Keratinocyte (primary cell): ENCODE data around the gene NOL12. TPM values are rescaled to one million over a fixed set of nuclear protein-coding genes. Genes with fewer than 3 reads are reported as not detected.

Experiments
- DNase-seq: peaks from one replicate; pipeline ENCODE4 v3.0.0-alpha.2; 2011; ENCODE audit warnings: low read depth, missing footprints, low spot score
- FAIRE-seq: peaks from 2 replicates; lab custom pipeline; 2011; peaks lifted over from hg19 to GRCh38; lab: Jason Lieb, UNC
- H2AFZ ChIP-seq: 2 replicates; pipeline ENCODE4 v1.6.0; 2012; ENCODE audit warnings: low read length, control low read depth, inconsistent platforms; ENCODE audit not compliant: control insufficient read depth
- H3K27ac ChIP-seq: 2 replicates; pipeline ENCODE4 v1.5.1; 2011; ENCODE audit warnings: low read length; ENCODE audit not compliant: control insufficient read depth, insufficient read depth
- H3K27me3 ChIP-seq: 3 replicates; pipeline ENCODE4 v1.6.0; 2011; ENCODE audit warnings: low read length; ENCODE audit not compliant: control insufficient read depth, insufficient read depth; ENCODE audit errors: extremely low read depth
- H3K36me3 ChIP-seq, 2 experiments: 2 replicates in 1 of 2; 3 replicates in 1 of 2; pipeline ENCODE4 v1.5.1; 2011; ENCODE audit warnings: low read length in 2 of 2, mild to moderate bottlenecking in 1 of 2; ENCODE audit not compliant: control insufficient read depth in 2 of 2, insufficient read depth in 2 of 2; ENCODE audit errors: extremely low read depth in 1 of 2
- H3K4me1 ChIP-seq: 3 replicates; pipeline ENCODE4 v1.5.1; 2011; ENCODE audit warnings: low read length; ENCODE audit not compliant: control insufficient read depth, insufficient read depth; ENCODE audit errors: extremely low read depth
- H3K4me2 ChIP-seq: 3 replicates; pipeline ENCODE4 v1.6.0; 2011; ENCODE audit warnings: low read depth, low read length; ENCODE audit not compliant: control insufficient read depth, insufficient read depth; ENCODE audit errors: extremely low read depth
- H3K4me3 ChIP-seq, 3 experiments: fragments of 200-600 bp in 1 of 3; sonication (generic) in 1 of 3; 2 replicates in 2 of 3; 3 replicates in 1 of 3; pipeline ENCODE4 v1.5.1; 2011 to 2016; ENCODE audit warnings: low read length in 3 of 3, mild to moderate bottlenecking in 3 of 3, control low read depth in 2 of 3, inconsistent platforms in 1 of 3, low read depth in 1 of 3, mixed read lengths in 1 of 3, mixed run types in 1 of 3, moderate library complexity in 1 of 3; ENCODE audit not compliant: control insufficient read depth in 2 of 3, insufficient read depth in 2 of 3; ENCODE audit errors: extremely low read depth in 1 of 3
- H3K79me2 ChIP-seq: 2 replicates; pipeline ENCODE4 v1.6.0; 2012; ENCODE audit warnings: low read length; ENCODE audit not compliant: control insufficient read depth, insufficient read depth
- H3K9ac ChIP-seq: 3 replicates; pipeline ENCODE4 v1.6.0; 2011; ENCODE audit warnings: low read length; ENCODE audit not compliant: control insufficient read depth, insufficient read depth; ENCODE audit errors: extremely low read depth
- H3K9me1 ChIP-seq: 3 replicates; pipeline ENCODE4 v1.6.0; 2011; ENCODE audit warnings: low read length; ENCODE audit not compliant: control insufficient read depth, insufficient read depth; ENCODE audit errors: extremely low read depth
- H3K9me3 ChIP-seq: 2 replicates; pipeline ENCODE4 v1.5.1; 2012; ENCODE audit warnings: low read depth, low read length; ENCODE audit not compliant: control insufficient read depth
- H4K20me1 ChIP-seq: 3 replicates; pipeline ENCODE4 v1.6.0; 2011; ENCODE audit warnings: low read length; ENCODE audit not compliant: control insufficient read depth, insufficient read depth; ENCODE audit errors: extremely low read depth
- CTCF ChIP-seq, 3 experiments: IDR thresholded peaks in 1 of 3; conservative IDR thresholded peaks in 1 of 3; optimal IDR thresholded peaks in 1 of 3; 2 replicates in 2 of 3; 3 replicates in 1 of 3; pipeline versions ENCODE3 to v1.5.1; 2011; ENCODE audit warnings: low read length in 3 of 3, mild to moderate bottlenecking in 3 of 3, moderate library complexity in 2 of 3, control low read depth in 1 of 3, inconsistent platforms in 1 of 3; ENCODE audit not compliant: insufficient read depth in 2 of 3; ENCODE audit errors: extremely low read depth in 1 of 3
- EZH2 ChIP-seq: IDR thresholded peaks from one replicate; pipeline ENCODE4 v1.6.1; 2012; ENCODE audit warnings: inconsistent platforms, mild to moderate bottlenecking, low read length, moderate library complexity
- dilution Hi-C: fragments of 300-500 bp; cut with MboI; formaldehyde crosslinking; loops from one replicate; pipeline ENCODE4 v1.7.0; 2020; ENCODE audit warnings: low sequenced_read_pairs; ENCODE audit not compliant: extremely low pct_ligation_motif_present
- polyA plus RNA-seq, 5 experiments: library from polyadenylated mRNA; depleted of rRNA in 3 of 5; stranded (reverse) in 3 of 5; stranded (forward) in 1 of 5; unstranded in 1 of 5; fragments of >200 nt; gene quantifications; 1 replicate in 1 of 5; 2 replicates in 3 of 5; 3 replicates in 1 of 5; pipeline versions ENCODE4 v1.2.1 to v1.2.3, GENCODE V29; 2011 to 2012; ENCODE audit warnings: missing spikeins in 2 of 5, low read depth in 1 of 5, low replicate concordance in 1 of 5

The NOL12 gene
- polyA plus RNA-seq, 1 donor (not counting 4 experiments of a cell fraction or from before 2014, with no cell fraction given), result 23.8 TPM

- Histone ChIP-seq H3K4me1 (peaks cover 27% of the 10 kb centered on the region), H3K36me3 (peaks cover 0 to 4% of the 10 kb centered on the region in 2 experiments), H3K27me3 (no peaks in the 10 kb centered on the region), H3K9me3 (no peaks in the 10 kb centered on the region), H3K4me3 (no peak overlapping the region), H3K79me2 (peaks cover 12% of the 10 kb centered on the region), H4K20me1 (peaks cover 7% of the 10 kb centered on the region), H3K9ac (no peak overlapping the region), H3K4me2 (no peak overlapping the region), H2AFZ (no peak overlapping the region), H3K9me1 (no peaks in the 10 kb centered on the region), H3K27ac (no peak overlapping the region)
- FAIRE-seq (no peak), DNase-seq (no peak)
- dilution Hi-C loops, result no loop called here
- TF ChIP-seq CTCF (optimal IDR thresholded peaks at IDR 0.05 in 1 of 3, IDR thresholded peaks at IDR 0.05 in 1 of 3, conservative IDR thresholded peaks at IDR 0.05 in 1 of 3; ENCODE audit: extremely low read depth in 1 of 3, insufficient read depth in 2 of 3, low read length in 3 of 3) (no peak), EZH2 (no peak)
These were observed 5.1 kb upstream of the NOL12 start for GRCh38 chr22:37681001-37681424.

- H2AFZ ChIP-seq, result no peak overlapping the region
- no peak for DNase-seq
- H3K9me3 ChIP-seq, result no peaks in the 10 kb centered on the region
- H3K27ac ChIP-seq, result no peak overlapping the region
- no peak overlapping the region for H3K9ac ChIP-seq
- TF ChIP-seq CTCF (optimal IDR thresholded peaks at IDR 0.05 in 1 of 3, IDR thresholded peaks at IDR 0.05 in 1 of 3, conservative IDR thresholded peaks at IDR 0.05 in 1 of 3; ENCODE audit: extremely low read depth in 1 of 3, insufficient read depth in 2 of 3, low read length in 3 of 3), result peak; percentile 94 to 98 (median 95)
- no peak for TF ChIP-seq EZH2
- H3K9me1 ChIP-seq, result no peaks in the 10 kb centered on the region
- dilution Hi-C loops, result no loop called here
- H3K79me2 ChIP-seq, result peaks cover 10% of the 10 kb centered on the region
- H3K4me3 ChIP-seq, result no peak overlapping the region
- peak; percentile 73 for FAIRE-seq
- H4K20me1 ChIP-seq, result peaks cover 7% of the 10 kb centered on the region
- H3K4me2 ChIP-seq, result no peak overlapping the region
- peaks cover 0 to 4% of the 10 kb centered on the region in 2 experiments for H3K36me3 ChIP-seq
- no peaks in the 10 kb centered on the region for H3K27me3 ChIP-seq
- H3K4me1 ChIP-seq, result peaks cover 22% of the 10 kb centered on the region
These were observed 4.5 kb upstream of the NOL12 start for GRCh38 chr22:37681556-37682049.
